H54 (cell line): Measurements from ENCODE around the gene STXBP2.

Experiments used
- DNase-seq: peaks from one replicate; pipeline ENCODE4 v3.0.0; 2011; ENCODE audit warnings: low spot score, mixed read lengths; ENCODE audit not compliant: insufficient read length
- FAIRE-seq: peaks from 3 replicates; lab custom pipeline; 2011; peaks lifted over from hg19 to GRCh38; lab: Jason Lieb, UNC
- POLR2A ChIP-seq: IDR thresholded peaks from 2 replicates; pipeline ENCODE4 v1.6.1; 2011; ENCODE audit warnings: low read depth, mild to moderate bottlenecking, low read length

Gene STXBP2

DNA sequence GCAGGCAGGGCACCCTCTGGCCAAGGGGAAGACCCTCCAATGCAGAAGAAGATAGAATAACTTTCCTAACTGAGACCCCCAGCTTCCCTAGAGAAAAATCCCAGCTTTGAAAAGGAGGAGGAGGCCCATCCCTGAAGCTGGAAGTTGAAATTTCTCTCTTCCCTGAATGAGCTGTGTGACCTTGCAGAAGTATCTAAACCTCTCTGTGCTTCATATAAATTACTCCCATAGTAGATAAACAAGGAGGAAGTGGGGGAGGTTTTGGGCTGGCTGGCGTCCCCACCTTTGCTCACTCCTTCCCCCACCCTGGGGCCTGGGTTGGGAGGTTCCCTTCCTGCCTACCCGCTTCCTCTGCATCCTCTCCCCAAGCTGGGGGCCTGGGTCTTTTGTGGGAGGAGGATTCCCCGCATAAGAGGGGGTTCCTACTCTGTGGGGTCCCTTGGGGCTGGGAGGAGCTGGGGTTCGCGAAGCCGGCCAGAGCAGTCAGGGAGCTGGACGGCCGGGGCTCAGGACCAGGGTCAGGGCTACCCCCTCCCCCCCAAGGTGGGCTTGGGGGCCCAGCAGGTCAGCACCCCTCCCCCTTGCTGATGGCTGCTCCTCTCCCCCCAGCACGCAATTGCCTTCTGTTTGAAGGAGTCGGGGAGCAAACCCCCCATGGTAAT lies 29.6 kb upstream of the STXBP2 start:
- FAIRE-seq (no peak), DNase-seq (no peak)
- TF ChIP-seq POLR2A = no peak

DNA sequence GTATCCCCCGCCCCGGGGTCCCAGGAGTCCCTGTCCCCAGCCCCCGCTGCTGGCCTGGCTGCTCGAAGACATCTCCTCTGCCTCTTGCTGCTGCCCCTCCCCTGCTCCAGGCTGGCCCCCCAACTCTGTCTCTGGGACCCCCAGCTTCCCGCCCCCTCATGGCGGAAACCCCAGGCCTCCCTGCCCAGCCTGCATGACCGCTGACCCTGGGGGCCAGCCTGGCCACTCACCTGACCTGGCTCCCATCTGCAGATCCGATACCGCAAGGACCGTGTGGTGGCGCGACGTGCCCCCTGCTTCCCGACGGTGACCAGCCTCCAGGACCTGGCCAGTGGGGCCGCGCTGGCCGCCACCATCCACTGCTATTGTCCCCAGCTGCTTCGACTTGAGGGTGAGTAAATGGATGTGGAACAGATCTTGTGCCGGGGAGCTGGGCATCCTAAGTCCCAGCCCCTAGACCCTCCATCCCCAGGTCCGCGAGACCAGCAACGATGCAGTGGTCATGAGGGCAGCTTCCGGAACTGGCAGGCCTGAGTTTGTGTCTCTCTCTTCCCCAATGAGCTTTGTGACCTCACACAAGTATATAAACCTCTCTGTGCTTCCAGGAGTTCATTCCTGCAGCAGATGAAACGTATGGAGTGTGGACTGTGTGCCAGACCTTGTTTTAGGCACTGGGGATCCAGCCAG lies 28.9 kb upstream of the STXBP2 start:
- no peak for DNase-seq
- TF ChIP-seq POLR2A = no peak
- FAIRE-seq = no peak

DNA sequence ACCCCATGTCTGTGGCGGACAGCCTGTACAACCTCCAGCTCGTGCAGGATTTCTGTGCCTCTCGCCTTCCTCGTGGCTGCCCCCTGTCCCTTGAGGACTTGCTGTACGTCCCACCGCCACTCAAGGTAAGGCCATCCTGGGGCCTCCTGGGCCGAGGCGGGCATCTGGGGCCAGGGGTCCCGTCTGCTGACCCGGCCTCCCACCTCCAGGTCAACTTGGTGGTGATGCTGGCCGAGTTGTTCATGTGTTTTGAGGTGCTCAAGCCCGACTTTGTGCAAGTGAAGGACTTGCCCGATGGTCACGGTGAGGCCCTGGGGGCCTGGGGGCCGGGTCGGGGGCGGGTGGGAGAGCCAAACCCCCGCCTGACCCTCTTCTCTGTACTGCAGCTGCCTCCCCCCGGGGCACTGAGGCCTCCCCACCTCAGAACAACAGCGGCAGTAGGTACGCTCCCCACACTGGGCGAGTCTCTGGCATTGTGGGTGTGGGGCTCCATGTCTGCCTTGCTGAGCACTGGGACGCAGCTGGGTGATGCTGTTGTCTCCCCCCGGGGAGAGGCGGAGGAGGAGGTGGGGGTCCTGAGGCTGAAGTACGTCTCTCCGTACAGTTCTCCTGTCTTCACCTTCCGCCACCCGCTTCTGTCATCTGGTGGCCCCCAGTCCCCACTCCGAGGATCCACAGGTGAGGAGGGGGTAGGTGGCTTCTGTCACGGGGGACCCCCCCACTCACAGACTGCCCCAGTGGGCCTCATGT lies 26.2 kb upstream of the STXBP2 start:
- FAIRE-seq (no peak), DNase-seq (no peak)
- no peak for TF ChIP-seq POLR2A

DNA sequence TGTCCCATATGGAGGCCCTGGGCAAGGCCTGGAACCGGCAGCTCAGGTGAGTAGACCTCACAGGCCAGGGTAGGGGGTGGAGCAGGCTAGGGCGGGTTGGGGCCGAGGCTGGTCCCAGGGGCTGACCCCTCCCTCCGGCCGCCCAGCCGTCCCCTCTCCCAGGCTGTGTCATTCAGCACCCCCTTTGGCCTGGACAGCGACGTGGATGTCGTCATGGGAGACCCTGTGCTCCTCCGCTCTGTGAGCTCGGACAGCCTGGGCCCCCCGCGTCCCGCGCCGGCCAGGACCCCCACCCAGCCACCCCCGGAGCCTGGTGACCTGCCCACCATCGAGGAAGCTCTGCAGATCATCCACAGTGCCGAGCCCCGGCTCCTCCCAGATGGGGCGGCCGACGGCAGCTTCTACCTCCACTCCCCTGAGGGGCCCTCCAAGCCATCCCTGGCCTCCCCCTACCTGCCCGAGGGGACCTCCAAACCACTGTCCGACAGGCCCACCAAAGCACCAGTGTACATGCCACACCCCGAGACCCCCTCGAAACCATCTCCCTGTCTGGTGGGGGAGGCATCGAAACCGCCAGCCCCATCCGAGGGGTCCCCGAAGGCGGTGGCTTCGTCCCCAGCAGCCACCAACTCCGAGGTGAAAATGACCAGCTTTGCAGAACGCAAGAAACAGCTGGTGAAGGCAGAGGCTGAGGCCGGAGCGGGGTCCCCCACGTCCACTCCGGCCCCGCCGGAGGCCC lies 25.2 kb upstream of the STXBP2 start:
- no peak for DNase-seq

DNA sequence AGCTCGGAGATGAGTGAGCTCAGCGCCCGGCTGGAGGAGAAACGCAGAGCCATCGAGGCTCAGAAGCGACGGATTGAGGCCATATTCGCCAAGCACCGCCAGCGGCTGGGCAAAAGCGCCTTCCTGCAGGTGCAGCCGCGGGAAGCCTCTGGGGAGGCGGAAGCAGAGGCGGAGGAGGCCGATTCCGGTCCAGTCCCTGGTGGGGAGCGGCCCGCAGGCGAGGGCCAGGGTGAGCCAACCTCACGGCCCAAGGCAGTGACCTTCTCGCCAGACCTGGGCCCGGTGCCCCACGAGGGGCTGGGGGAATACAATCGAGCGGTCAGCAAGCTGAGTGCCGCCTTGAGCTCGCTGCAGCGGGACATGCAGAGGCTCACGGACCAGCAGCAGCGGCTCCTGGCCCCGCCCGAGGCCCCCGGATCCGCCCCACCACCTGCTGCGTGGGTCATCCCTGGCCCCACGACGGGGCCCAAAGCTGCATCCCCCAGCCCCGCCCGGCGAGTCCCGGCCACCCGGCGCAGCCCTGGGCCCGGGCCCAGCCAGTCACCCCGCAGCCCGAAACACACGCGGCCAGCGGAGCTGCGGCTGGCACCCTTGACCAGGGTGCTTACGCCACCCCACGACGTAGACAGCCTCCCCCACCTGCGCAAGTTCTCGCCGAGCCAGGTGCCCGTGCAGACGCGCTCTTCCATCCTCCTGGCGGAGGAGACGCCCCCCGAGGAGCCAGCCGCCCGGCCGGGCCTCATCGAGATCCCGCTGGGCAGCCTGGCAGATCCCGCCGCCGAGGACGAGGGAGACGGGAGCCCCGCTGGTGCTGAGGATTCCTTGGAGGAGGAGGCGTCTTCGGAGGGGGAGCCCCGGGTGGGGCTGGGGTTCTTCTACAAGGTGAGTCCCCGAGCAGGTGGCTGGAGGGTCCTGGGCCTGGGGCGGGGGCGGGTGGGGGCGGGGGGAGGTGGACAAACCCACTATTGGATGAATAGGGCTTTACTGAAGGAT lies 24.3 kb upstream of the STXBP2 start:
- TF ChIP-seq POLR2A = no peak
- FAIRE-seq (no peak), DNase-seq (no peak)

More for the DNA sequence above, 25.2 kb upstream of the STXBP2 start:
- FAIRE-seq = no peak
- no peak for TF ChIP-seq POLR2A

- no peak for DNase-seq
- no peak for TF ChIP-seq POLR2A
- no peak for FAIRE-seq
These were observed 21.8 kb upstream of the STXBP2 start for GRCh38 chr19:7614859-7615741.

DNA sequence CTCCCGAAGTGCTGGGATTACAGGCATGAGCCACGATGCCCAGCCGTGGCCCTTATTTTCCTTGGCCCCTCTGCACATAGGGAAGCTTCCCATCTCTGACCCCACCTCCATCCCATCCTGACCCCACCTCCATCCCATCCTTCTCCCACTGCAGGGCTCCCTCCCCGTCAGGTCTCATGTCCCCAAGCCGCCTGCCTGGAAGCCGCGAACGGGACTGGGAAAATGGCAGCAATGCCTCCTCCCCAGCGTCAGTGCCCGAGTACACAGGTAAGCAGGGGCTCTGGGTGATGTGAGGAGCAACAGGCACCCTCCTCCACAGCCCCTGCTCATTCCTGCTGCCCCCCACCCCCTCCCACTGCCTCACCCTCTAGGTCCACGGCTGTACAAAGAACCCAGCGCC lies 19.7 kb upstream of the STXBP2 start:
- TF ChIP-seq POLR2A = no peak
- no peak for DNase-seq
- FAIRE-seq = no peak

- FAIRE-seq (no peak), DNase-seq (no peak)
- no peak for TF ChIP-seq POLR2A
These were observed 19.2 kb upstream of the STXBP2 start for GRCh38 chr19:7617735-7618134.

- no peak for TF ChIP-seq POLR2A
- DNase-seq = no peak
- no peak for FAIRE-seq
These were observed 18.6 kb upstream of the STXBP2 start for GRCh38 chr19:7618348-7618747.

DNA sequence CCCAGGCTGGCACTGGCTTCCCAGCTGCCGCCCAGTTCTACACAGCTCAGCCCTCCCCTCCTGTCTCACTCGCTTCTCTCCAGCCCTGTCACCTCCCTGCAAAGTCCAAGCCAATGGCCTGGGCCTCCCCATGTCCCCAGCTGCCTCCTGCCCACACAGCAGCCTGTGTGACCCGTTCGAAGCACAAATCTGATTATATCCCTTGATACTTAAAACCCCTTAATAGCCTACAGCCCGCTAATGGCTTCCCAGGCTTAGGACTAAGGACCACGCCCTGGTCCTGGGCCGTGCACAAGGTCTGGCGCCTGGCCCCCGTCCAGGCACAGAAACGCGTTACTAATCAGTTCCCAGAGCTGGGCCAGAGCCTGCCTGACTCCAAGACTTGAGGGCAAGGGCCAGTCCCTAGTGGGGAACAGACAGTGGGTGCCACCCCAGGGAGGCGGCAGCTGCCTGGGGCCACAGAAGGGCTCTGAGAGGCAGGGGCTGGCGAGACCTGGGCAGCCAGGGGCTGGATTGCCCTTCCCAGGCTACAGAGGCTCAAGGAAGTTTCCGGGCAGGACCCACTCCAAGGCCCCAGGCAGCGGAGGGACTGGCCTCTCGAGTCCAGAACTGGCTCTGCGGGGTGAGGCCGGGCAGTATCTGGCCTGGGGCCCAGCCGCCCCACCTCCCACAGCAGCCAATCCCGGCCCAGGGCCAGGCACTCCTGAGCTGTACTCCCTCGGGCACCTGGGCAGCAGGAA lies 18.0 kb upstream of the STXBP2 start:
- TF ChIP-seq POLR2A = no peak
- DNase-seq = no peak
- FAIRE-seq = no peak
